ENCODE results near the gene ABCA4. TPM values are rescaled to one million over a fixed set of nuclear protein-coding genes. Genes with fewer than 3 reads are reported as not detected.

ABCA4 gene
- total and polyA plus RNA-seq, 2 of the 8 experiments (the other 6 are each of a cell fraction or from before 2014, with no cell fraction given) = 0.06 TPM; not detected in 1

- H3K23ac ChIP-seq (ENCODE audit: insufficient read length) = no peak overlapping the region
- POLR2A ChIA-PET (ENCODE audit: partially characterized antibody) = no interaction called here
- no peak overlapping the region for H2BK15ac ChIP-seq (ENCODE audit: low read length)
- DNase-seq (ENCODE audit: low read depth in 1 of 2, low spot score in 2 of 2) = no peak
- 0 out of 2 replicates have a peak overlapping the region, but pooled peaks have one; percentile 8 for H2BK5ac ChIP-seq (ENCODE audit: low read depth, low read length)
- H2BK120ac ChIP-seq (replicated peaks; ENCODE audit: low read depth, low read length) = no peak overlapping the region
- H4K8ac ChIP-seq (ENCODE audit: extremely low read depth, insufficient read depth, low read length) = 0 out of 2 replicates have a peak overlapping the region, but pooled peaks have one; percentile 42
- H3K9ac ChIP-seq (replicated peaks in 1 of 4; ENCODE audit: extremely low read depth in 1 of 4, low read depth in 3 of 4, low read length in 3 of 4) = no peak overlapping the region
- H3K79me1 ChIP-seq (ENCODE audit: low read depth, low read length) = no peaks in the 10 kb centered on the region
- no peak overlapping the region for H3K4me2 ChIP-seq (ENCODE audit: insufficient read depth in 1 of 2, low read depth in 2 of 2, low read length in 2 of 2)
- H3K56ac ChIP-seq (replicated peaks; ENCODE audit: insufficient read length, low read depth, low read length) = no peak overlapping the region
- H3K4me1 ChIP-seq (replicated peaks in 1 of 4; ENCODE audit: control insufficient read depth in 3 of 4, insufficient read depth in 4 of 4, low read length in 3 of 4) = no peaks in the 10 kb centered on the region
- H3K14ac ChIP-seq (ENCODE audit: insufficient read length) = no peak overlapping the region
- H4K91ac ChIP-seq (replicated peaks; ENCODE audit: insufficient read length, low read length) = no peak overlapping the region
- H3K4me3 ChIP-seq (ENCODE audit: extremely low read depth in 1 of 4, insufficient read depth in 2 of 4, low read depth in 3 of 4, low read length in 4 of 4) = no peak overlapping the region
- FAIRE-seq = no peak
- no peaks in the 10 kb centered on the region for H3K79me2 ChIP-seq (ENCODE audit: control insufficient read depth in 1 of 2, insufficient read depth in 2 of 2, low read length in 2 of 2)
- no peaks in the 10 kb centered on the region for H3K9me3 ChIP-seq (ENCODE audit: insufficient read depth in 2 of 2, low read depth in 1 of 2, low read length in 1 of 2)
- H2AFZ ChIP-seq (ENCODE audit: low read length) = no peak overlapping the region; the same call in 1 of the 2 replicates
- H3K4ac ChIP-seq (replicated peaks; ENCODE audit: insufficient read length, low read depth, low read length) = no peak overlapping the region
- 93% methylated on average over 20 of the region's 20 CpGs; no CpG with 5 or more reads in 1 of the 2 experiments for WGBS, 2 experiments (ENCODE audit: extremely low coverage in 1 of 2, insufficient coverage in 1 of 2, insufficient read length in 1 of 2, insufficient replicate concordance in 2 of 2, low coverage in 1 of 2, low lambda C conversion rate in 2 of 2, missing lambda C conversion rate in 1 of 2)
- no peaks in the 10 kb centered on the region for H4K20me1 ChIP-seq (replicated peaks in 1 of 2; ENCODE audit: control insufficient read depth in 1 of 2, insufficient read depth in 2 of 2, low read length in 2 of 2)
- H4K5ac ChIP-seq (ENCODE audit: insufficient read length, low read depth, low read length) = no peak overlapping the region
- no peaks in the 10 kb centered on the region for H3K36me3 ChIP-seq (ENCODE audit: control insufficient read depth in 2 of 4, insufficient read depth in 4 of 4, low read length in 3 of 4)
- H2AK5ac ChIP-seq (ENCODE audit: low read depth, low read length) = no peak overlapping the region
- CTCF ChIA-PET (ENCODE audit: partially characterized antibody) = interaction anchor here (1.1 to 1.6 kb wide), 4 partner anchors 12 to 43 kb away, joined by 3 to 9 read pairs (median 4); no protein-coding TSS in a partner anchor
- TF ChIP-seq, protein P1, sequence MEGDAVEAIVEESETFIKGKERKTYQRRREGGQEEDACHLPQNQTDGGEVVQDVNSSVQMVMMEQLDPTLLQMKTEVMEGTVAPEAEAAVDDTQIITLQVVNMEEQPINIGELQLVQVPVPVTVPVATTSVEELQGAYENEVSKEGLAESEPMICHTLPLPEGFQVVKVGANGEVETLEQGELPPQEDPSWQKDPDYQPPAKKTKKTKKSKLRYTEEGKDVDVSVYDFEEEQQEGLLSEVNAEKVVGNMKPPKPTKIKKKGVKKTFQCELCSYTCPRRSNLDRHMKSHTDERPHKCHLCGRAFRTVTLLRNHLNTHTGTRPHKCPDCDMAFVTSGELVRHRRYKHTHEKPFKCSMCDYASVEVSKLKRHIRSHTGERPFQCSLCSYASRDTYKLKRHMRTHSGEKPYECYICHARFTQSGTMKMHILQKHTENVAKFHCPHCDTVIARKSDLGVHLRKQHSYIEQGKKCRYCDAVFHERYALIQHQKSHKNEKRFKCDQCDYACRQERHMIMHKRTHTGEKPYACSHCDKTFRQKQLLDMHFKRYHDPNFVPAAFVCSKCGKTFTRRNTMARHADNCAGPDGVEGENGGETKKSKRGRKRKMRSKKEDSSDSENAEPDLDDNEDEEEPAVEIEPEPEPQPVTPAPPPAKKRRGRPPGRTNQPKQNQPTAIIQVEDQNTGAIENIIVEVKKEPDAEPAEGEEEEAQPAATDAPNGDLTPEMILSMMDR (IDR thresholded peaks at IDR 0.05; ENCODE audit: control extremely low read depth in 1 of 3, insufficient read depth in 1 of 3, low read depth in 1 of 3, low read length in 3 of 3) = peak in 1 of 3 experiments; percentile 4; a peak in 1 of 4 replicates
- TF ChIP-seq ATF3 (IDR thresholded peaks at IDR 0.05; ENCODE audit: insufficient read depth, low read depth, low read length) (no peak), RAD21 (IDR thresholded peaks at IDR 0.05 in 1 of 2, conservative IDR thresholded peaks at IDR 0.05 in 1 of 2; ENCODE audit: low read depth in 2 of 2, low read length in 2 of 2) (peak in 1 of 2 experiments; percentile 18; a peak in 1 of 4 replicates)
- H3K27me3 ChIP-seq (replicated peaks in 1 of 4; ENCODE audit: control insufficient read depth in 3 of 4, extremely low read depth in 1 of 4, insufficient read depth in 3 of 4, low read length in 3 of 4) = no peaks in the 10 kb centered on the region
- H3K23me2 ChIP-seq (ENCODE audit: low read depth, low read length) = no peaks in the 10 kb centered on the region
- no peak overlapping the region for H3K18ac ChIP-seq (ENCODE audit: extremely low read depth, low read length)
- H2BK12ac ChIP-seq (ENCODE audit: low read depth, low read length) = no peak overlapping the region
- no peak overlapping the region for H3K27ac ChIP-seq (ENCODE audit: low read depth, low read length)
- no peak overlapping the region for H2BK20ac ChIP-seq (ENCODE audit: low read length)
Observed at GRCh38 chr1:94001397-94002045, 119.4 kb downstream of the ABCA4 start.
